Fibroblast of skin of scalp (primary cell): ENCODE measurements around the gene IL19.
"Not testable (repeated sequence)": the region's sequence is repeated elsewhere in the genome, so short reads cannot be mapped to it uniquely, and the experiment has no call there.

ENCODE experiments used
- DNase-seq: peaks from one replicate; pipeline ENCODE4 v3.0.0-alpha.2; 2013

IL19 gene

DNA sequence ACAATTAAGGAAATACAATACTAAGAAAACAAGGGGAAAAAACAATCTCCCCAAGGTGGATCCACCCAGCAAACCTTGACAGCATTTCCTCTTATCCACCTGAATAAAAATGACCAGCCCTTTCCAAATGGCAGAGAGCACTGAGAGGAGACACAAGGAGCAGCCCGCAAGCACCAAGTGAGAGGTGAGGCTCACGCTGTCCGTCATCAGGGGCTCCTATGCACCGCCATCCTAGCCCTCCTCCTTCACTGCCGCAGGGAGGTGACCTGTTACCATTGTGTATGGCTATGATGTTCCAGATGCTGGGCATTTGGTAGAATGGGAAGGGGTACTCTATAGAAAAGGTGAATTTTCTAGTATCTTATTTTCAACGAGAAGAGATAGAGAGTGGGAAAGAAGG lies 63.6 kb downstream of the IL19 start:
- DNase-seq = no peak

DNA sequence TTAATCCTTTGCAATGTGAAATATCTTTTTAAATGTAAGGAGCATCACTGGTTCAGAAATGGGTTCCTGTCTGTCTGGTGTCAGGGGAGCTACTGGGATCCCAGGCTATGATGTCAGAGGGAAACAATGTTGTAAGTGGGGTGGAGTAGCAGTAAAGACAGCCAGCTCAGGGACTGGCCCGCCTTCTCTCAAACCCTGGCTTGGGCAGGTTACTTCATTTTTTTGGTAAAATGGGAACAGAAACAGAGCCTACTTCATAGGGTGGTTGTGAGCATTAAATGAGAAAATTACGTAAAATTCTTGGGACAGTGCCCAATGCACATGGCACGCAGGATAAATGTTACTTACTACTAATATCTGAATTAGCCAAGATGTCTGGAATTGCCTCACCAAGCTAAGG lies 64.1 kb downstream of the IL19 start:
- peak; percentile 49 for DNase-seq

DNA sequence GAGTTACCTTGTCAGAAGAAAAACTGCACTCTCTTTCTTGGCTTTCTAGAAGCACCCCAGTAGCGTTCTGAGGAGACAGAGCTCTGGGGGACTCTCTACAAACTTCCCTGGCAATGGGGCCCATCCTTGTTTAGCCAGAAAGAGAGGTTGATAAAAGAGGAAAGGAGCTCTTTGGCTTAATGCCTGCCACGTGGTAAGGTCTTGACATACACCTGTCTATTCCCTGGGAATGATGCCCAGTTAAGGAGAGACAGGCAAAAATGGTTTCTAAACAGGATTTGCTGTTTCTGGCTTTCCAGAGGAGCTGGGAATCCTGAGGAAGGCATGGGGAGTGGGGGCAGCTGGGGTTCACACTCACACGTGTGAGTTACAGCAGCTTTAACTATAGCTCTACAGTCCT lies 64.6 kb downstream of the IL19 start:
- DNase-seq = no peak

DNA sequence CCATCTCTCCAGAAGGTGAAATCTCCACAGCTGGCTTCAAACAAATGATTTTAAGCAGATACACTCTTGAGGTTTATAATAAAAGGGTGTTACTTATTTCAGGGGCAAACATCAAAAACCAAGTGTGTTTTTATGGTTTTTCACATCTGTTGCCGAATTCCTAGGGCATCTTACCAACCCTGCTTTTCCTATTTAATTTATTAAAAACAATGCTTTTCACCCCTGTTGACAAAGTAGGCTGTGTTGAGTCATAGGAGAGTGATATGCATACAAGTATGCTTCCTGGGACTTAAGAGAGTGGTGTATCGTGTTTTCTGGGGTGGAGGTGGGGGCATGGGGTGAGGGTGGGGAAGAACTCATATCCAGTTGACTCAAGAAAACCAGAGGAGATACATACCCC lies 65.5 kb downstream of the IL19 start:
- DNase-seq = no peak

DNA sequence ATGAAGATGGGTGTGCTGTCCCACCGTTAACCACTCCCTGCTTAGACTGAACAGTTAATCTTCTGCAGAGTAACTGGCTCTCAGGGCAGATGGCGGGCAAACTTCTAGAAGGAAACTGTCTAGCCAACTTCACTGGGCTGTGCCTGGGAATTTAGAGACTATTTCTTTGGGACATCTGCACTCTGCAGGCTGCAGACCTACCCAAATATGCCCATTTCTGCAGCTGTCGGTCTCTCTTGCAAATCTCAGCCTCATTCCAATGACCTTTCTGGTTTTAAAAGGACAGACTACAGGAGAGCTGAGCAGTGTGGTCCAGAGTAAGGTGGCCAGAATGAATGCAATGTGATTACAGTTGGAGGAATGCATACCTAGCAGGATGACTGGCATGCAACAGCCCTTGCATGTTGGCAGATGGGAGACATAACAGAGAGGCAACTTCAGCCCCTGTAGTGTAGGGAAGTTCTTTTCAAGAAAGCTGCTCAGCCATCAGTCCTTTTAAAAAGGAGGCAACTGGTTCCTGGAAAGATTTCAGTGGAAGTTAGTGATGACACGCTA lies 68.5 kb downstream of the IL19 start:
- DNase-seq = no peak

DNA sequence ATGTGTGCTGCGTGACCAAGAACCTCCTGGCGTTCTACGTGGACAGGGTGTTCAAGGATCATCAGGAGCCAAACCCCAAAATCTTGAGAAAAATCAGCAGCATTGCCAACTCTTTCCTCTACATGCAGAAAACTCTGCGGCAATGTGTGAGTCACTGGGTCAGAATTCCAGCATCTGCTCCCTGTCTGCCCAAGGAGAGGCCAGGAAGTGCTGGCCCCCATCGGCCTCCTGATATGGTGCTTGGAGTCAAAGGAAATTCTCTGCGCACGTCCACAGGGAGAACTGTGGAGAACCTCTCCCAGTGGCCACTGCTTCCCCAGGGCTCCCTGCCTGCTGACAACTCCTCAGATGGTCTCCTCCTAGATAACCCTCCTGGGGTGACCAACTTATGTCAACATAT lies 69.3 kb downstream of the IL19 start:
- DNase-seq = peak; percentile 84

DNA sequence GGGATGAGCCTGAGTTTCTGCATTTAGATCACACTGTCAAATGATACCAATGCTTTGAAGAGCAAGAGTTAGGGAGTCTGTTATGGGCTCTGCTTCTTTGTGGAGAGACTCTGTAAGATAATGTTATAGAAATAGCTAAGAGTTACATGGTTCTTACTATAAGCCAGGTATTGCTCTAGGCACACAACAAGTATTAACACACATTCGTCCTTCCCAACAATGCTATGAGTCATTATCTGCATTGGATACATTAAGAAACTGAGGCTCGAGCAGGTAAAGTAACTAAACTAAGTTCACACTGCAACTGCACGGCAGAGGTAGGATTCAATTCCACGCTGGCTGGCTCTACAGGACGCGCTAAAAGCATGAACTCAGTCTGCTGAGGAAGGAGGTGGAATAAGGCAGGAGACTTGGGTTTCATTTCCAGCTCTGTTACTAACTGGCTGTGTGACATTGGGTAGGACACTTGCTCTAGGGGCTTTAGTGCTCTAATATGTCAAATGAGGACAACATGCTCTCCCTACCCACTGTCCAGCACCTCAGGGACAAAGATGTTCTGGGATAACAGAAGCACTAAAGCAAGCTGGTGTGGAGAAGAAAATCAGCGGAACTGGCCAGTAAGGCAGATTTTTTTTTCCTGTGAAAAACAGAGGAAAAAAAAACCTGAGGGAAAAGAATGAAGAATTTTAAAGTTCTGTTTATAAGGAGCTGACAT lies 71.2 kb downstream of the IL19 start:
- no peak for DNase-seq

DNA sequence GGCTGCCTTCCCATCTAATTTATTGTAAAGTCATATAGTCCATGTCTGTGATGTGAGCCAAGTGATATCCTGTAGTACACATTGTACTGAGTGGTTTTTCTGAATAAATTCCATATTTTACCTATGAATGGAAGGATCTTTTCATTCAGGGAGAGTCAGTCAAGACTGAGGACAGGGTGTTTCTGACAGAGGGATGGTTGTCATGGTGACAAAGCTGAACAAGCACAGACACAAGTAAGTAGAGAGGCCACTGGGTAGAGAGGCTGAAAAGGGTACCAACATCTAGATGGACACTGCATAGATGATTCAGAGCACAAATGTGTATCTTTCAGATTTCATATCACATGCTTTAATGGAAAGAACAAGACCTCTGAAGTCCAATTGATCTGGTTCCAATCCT lies 72.3 kb downstream of the IL19 start:
- no peak for DNase-seq

DNA sequence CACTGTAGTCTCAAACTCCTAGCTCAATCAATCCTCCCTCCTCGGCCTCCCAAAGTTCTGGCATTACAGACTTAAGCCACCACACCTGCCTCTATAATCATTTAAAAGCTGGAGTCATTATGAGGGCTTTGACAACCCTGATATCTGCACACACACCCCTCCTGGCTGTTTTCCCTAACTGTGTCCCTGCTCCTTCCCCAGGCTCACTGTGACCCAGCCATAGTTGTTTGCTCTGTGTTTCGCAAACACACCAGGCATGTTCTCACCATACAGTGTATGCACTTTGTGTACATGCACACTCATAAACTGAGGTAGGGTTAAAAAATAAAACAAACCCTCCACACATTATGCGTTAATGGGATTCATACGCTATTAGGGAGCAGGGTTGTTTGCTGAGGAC lies 73.1 kb downstream of the IL19 start:
- DNase-seq = no peak

DNA sequence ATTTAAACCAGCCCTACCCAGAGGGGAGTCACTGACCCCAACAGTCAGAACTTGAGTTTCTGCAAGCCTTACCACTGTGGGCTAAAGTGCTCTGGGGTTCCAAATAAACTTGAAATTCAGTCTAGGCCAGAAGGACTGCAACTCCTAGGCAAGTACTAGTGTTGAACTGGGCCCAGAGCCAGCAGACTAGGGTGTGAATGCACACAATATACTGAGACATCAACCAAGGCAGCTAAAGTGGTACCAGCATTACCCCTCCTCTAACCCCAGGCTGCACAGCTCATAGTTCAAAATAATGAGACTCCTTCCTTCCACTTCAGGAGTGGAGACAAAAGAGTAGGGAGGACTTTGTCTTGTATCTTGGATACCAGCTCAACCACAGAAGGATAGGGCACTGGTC lies 75.9 kb downstream of the IL19 start:
- DNase-seq = no peak

DNA sequence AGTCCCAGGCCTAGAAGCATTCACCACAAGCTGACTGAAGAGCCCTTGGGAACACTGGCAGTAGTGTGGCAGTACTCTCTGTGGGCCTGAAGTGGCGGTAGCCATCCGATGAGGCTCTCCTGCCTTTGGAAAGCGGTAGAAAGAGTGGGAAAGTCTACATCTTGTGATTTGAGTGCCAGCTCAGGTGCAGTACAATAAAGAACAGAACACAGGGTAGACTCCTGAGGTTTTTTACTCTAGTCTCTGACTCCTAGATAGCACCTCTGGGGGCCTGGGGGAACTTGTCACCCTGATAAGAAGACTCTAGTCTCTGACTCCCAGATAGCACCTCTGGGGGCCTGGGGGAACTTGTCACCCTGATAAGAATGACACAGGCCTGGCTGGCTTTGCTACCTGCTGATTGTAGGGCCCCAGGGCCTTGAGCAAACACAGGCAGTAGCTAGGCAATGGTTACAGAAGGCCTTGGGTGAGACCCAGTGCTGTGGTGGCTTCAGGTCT lies 76.8 kb downstream of the IL19 start:
- DNase-seq = no peak

DNA sequence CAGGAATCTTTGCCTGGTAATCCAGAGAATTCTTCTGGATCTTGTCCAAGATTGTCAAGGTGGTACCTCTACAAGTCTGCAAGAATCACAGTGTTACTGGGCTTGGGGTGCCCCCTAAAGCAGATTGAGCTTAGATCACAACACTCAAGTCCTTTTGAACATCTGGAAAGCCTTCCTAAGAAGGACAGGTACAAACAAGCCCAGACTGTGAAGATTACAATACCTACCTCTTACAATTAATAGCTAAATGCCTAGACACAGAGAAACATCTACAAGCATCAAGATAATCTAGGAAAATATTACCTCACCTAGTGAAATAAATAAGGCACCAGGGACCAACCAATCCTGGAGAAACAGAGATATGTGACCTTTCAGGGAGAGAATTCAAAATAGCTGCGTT lies 77.4 kb downstream of the IL19 start:
- no peak for DNase-seq

DNA sequence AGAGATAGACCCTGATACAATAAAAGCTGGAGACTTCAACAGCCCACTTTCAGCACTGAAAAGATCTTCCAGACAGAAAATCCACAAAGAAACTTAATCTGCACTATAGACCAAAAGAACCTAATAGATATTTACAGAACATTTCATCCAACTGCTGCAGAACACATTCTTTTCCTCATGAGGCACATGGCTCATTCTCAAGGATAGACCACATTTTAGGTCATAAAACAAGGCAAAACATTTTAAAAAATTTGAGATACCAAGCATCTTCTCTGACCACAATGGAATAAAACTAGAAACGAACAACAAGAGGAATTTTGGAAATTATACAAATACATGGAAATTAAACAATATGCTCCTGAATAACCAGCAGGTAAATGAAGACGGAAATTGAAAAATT lies 79.8 kb downstream of the IL19 start:
- no peak for DNase-seq

DNA sequence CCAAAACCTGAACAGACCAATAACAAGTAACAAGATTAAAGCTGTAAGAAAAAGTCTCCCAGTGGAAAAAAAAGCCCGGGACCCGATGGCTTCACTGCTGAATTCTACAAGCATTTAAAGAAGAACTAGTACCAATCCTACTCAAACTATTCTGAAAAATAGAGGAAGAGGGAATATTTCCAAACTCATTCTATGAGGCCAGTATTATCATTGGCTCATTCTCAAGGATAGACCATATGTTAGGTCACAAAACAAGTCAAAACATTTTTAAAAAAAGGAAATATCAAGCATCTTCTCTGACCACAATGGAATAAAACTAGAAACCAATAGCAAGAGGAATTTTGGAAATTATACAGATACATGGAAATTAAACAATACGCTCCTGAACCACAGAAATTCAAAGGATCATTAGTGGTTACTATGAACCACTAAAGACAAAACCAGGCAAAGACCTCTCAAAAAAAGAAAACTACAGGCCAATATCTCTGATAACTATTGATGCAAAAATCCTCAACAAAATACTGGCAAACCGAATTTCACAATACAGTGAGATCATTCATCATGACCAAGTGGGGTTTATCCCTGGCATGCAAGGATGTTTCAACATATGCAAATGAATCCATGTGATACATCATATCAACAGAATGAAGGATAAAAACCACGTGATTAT lies 80.9 kb downstream of the IL19 start:
- DNase-seq = peak; percentile 84

DNA sequence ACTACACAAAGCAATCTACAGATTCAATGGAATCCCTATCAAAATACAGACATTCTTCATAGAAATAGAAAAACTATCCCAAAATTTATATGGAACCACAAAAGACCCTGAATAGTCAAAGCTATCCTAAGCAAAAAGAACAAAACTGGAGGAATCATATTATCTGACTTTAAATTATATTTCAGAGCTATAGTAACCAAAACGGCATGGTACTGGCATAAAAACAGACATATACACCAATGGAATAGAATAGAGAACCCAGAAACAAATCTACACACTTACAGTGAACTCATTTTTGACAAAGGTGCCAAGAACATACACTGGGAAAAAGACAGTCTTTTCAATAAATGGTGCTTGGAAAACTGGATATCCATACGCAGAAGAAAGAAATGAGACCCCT lies 82.1 kb downstream of the IL19 start:
- DNase-seq = not testable (repeated sequence)

DNA sequence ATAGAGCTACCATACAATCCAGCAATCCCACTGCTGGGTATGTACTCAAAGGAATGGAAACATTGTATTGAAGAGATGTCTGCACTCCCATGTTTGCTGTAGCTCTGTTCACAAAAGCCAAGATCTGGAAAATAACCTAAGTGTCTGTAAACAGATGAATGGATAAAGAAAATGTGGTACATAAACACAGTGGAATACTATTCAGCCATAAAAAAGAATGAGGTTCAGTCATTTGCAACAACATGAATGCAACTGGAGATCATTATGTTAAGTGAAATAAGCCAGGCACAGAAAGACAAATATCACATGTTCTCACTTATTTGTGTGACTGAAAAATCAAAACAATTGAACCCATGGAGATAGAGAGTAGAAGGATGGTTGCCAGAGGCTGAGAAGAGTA lies 83.1 kb downstream of the IL19 start:
- DNase-seq = not testable (repeated sequence)

DNA sequence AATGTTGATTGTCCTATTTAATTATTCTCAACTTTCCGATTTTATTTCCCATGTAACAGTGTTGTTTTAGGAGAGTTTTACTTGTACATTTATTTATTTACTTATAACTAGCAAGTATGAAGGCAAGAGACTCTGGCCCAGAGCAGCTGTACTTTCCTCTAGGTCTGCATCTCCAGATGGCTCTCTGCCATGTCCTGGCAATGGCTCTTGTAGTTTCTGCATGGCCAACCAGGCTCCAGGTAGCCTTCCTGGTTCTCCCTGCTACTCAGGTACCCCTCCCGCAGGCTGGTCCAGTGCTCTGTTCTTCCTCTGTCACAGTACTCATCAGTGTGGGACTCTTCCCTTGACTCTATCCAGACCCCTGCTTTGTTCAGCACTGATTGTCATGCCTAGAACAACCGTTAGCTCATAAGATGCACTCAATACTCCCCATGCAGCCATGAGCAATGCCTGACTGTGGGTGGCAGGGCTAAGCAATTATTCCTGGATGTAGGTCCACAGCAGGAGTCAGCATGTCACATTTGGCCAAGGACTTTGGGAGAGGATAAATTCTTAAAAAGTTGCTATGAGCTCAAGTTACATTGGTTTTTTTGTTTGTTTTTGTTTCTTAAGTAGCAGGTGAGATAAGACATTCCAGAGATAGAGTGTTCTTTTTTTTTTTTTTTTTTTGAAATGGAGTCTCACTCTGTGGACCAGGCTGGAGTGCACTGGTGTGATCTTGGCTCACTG lies 84.0 kb downstream of the IL19 start:
- DNase-seq = peak; percentile 19

DNA sequence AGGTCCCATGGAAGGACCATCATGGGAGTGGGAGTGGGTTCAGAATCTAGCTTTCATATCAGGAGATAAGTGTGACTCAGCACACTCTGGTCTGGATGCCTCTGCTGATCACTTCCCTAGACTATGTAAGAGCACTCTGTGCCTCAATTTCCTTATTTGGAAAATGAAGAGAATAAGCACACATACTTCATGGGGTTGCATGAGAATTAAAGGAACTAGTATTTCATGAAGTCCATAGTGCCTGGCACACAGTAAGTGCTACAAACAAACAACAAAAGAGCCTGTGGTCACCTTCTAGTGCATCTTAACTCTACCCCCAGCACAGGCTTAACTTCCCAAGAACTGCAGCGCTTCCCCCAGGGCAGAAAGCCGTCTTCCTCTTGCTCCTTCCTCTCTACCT lies 85.3 kb downstream of the IL19 start:
- DNase-seq = no peak

DNA sequence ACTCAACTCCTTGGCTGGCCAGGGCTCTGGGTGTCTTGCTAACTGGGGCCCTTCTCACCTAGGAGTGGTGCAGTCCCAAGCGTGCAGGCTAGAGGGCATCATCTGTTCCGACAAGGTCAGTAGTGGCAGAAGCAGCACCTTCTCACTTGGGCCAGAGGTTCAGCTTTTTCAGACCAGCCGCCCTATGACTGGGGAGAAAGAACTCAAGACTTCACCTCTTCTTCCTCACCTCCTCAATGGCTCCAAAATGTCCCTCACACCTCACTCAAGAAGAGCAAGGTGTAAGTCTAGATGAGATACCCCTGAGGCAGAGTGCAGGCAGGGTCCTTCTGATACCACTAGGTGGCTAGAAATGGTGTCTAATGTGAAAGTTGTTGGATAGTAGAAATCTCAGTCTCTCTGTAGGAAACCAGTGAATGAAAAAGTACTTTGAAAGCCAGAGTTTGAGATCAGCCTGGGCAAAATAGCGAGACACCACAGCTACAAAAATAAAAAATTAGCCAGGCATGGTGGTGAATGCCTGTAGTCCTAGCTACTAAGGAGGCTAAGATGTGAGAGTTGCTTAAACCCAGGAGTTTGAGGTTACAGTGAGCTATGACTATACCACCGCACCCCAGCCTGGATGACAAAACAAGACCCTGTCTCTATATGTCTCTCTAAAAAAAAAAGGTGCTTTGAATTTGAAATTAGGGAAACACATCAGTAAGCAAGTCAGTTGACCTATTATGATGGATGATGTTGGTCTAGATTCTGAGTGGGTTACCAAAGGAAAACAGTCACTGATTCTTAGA lies 86.3 kb downstream of the IL19 start:
- no peak for DNase-seq

DNA sequence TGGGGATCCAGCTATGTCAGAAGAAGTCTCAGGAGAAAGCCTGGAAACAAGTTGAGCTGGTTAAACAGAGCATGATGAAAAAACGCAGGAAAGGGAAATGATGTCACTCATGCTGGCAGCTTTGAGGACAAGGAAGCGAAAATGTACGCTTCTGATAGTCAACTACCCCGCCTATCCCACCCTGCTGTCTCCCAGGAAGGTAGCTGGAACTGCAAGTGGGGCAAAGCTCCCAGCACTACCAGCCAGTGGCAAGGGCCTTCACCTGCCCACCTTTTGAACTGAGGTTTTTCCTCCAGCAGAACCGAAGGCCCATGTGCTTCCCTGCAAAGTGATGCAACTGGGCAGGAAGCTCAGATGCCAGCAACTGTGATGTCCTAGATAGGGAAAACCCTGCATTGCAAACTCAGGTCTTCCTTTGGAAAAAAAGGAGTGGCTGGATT lies 88.5 kb downstream of the IL19 start:
- no peak for DNase-seq

DNA sequence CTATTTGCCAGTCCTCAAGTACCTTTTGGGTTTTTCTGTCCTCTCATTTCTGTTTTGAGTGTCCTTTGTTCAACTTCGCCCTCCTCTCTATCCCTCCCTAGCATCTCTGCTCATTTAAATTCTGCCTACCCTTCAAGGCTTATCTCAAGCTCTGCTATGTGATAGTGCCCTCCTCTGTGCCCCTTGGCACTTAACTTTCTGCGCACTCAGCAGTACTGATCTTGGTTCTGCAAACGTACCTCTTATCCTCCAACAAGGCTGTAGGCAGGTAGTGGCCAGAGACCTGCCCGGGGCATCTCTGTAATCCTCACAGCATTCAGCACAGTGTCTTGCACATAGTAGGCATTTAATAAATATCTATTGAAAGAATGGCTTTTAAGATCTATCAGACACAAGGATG lies 89.6 kb downstream of the IL19 start:
- no peak for DNase-seq

DNA sequence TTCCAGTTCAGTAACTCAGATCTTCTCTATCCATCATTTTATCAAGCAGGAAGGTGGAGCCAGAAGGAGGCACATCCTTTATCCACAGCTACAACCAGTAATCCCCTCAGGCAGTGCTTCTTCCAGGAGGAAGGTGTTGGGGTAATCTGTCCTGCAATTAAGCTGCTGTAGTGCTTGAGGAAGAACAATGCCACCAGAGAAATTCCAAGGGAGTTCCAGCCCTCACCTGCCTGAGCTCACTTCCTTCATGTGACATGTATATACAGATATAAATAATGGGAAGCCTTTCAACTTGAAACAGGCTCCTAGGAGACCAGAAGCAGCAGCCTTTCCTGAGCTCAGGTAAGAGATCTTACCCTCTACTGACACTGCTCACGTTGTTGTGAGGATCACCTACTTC lies 92.7 kb downstream of the IL19 start:
- DNase-seq = no peak
